SJSA1 (cell line): ENCODE measurements around the gene TDG. TPM values are rescaled to one million over a fixed set of nuclear protein-coding genes. Genes with fewer than 3 reads are reported as not detected.
"Not testable (repeated sequence)": the region's sequence is repeated elsewhere in the genome, so short reads cannot be mapped to it uniquely, and the experiment has no call there.

ENCODE experiments used
- DNase-seq, 2 experiments: peaks; one replicate each; pipeline ENCODE4 v3.0.0-alpha.2; 2015 to 2020; ENCODE audit warnings: low spot score in 2 of 2, low read depth in 1 of 2
- H3K27ac ChIP-seq: fragments of 250-450 bp; sonication (Bioruptor Pico); 2 replicates; pipeline ENCODE4 v1.5.1; 2020; ENCODE audit warnings: mild to moderate bottlenecking, moderate library complexity
- H3K27me3 ChIP-seq: fragments of 250-450 bp; sonication (Bioruptor Pico); replicated peaks from 2 replicates; pipeline ENCODE4 v1.5.1; 2020; ENCODE audit warnings: mild to moderate bottlenecking, moderate library complexity
- H3K36me3 ChIP-seq: fragments of 250-450 bp; sonication (Bioruptor Pico); 2 replicates; pipeline ENCODE4 v1.5.1; 2020; ENCODE audit warnings: mild to moderate bottlenecking
- H3K4me1 ChIP-seq: fragments of 250-450 bp; sonication (Bioruptor Pico); replicated peaks from 2 replicates; pipeline ENCODE4 v1.6.1; 2021; ENCODE audit warnings: mild to moderate bottlenecking
- H3K4me3 ChIP-seq: fragments of 250-450 bp; sonication (Bioruptor Pico); 2 replicates; pipeline ENCODE4 v1.5.1; 2020; ENCODE audit warnings: mild to moderate bottlenecking
- H3K9me3 ChIP-seq: fragments of 250-450 bp; sonication (Bioruptor Pico); replicated peaks from 2 replicates; pipeline ENCODE4 v1.5.1; 2020; ENCODE audit warnings: mild to moderate bottlenecking
- total RNA-seq: library from RNA; depleted of rRNA; stranded (reverse); fragments of >200 nt; shearing (Covaris generic); gene quantifications from 2 replicates; pipeline ENCODE4 v1.2.3, GENCODE V29; 2014; rRNA removed

TDG gene
- total RNA-seq, 1 experiment from 2014 or later, result 67.9 TPM

GRCh38 chr12:104021862-104022261 lies 56.2 kb downstream of the TDG start:
- H3K27ac ChIP-seq, DNase-seq, H3K4me3 ChIP-seq, H3K36me3 ChIP-seq, H3K4me1 ChIP-seq, H3K9me3 ChIP-seq, H3K27me3 ChIP-seq: not testable (repeated sequence)

GRCh38 chr12:104022786-104023185 lies 57.1 kb downstream of the TDG start:
- no peaks in the 10 kb centered on the region for H3K27me3 ChIP-seq
- DNase-seq, result no peak

GRCh38 chr12:104023710-104024109 lies 58.0 kb downstream of the TDG start:
- DNase-seq, result no peak
- Histone ChIP-seq H3K4me1 (no peaks in the 10 kb centered on the region), H3K9me3 (no peaks in the 10 kb centered on the region; the same call in 1 of the 2 replicates), H3K27me3 (no peaks in the 10 kb centered on the region), H3K4me3 (no peak overlapping the region), H3K27ac (no peak overlapping the region), H3K36me3 (no peaks in the 10 kb centered on the region)

More at GRCh38 chr12:104022786-104023185, 57.1 kb downstream of the TDG start:
- Histone ChIP-seq H3K27ac (no peak overlapping the region), H3K9me3 (no peaks in the 10 kb centered on the region; the same call in 1 of the 2 replicates), H3K36me3 (no peaks in the 10 kb centered on the region), H3K4me1 (no peaks in the 10 kb centered on the region), H3K4me3 (no peak overlapping the region)

- H3K27me3 ChIP-seq, result no peaks in the 10 kb centered on the region
- no peaks in the 10 kb centered on the region for H3K4me1 ChIP-seq
- no peaks in the 10 kb centered on the region; the same call in 1 of the 2 replicates for H3K9me3 ChIP-seq
- no peak overlapping the region for H3K4me3 ChIP-seq
- no peak for DNase-seq
- H3K27ac ChIP-seq, result no peak overlapping the region
- no peaks in the 10 kb centered on the region for H3K36me3 ChIP-seq
Observed at GRCh38 chr12:104024348-104024747, 58.7 kb downstream of the TDG start.

GRCh38 chr12:104025771-104026170 lies 60.1 kb downstream of the TDG start:
- Histone ChIP-seq H3K9me3 (no peaks in the 10 kb centered on the region; the same call in 1 of the 2 replicates), H3K27ac (no peak overlapping the region), H3K4me3 (no peak overlapping the region), H3K27me3 (no peaks in the 10 kb centered on the region), H3K36me3 (no peaks in the 10 kb centered on the region), H3K4me1 (no peaks in the 10 kb centered on the region)
- no peak for DNase-seq

GRCh38 chr12:104026841-104027599 lies 61.3 kb downstream of the TDG start:
- Histone ChIP-seq H3K9me3 (no peaks in the 10 kb centered on the region; the same call in 1 of the 2 replicates), H3K27ac (no peak overlapping the region), H3K27me3 (no peaks in the 10 kb centered on the region), H3K4me1 (no peaks in the 10 kb centered on the region), H3K4me3 (no peak overlapping the region), H3K36me3 (no peaks in the 10 kb centered on the region)
- DNase-seq, result no peak

GRCh38 chr12:104030596-104030995 lies 64.9 kb downstream of the TDG start:
- H3K4me3 ChIP-seq, H3K36me3 ChIP-seq, H3K27ac ChIP-seq, H3K4me1 ChIP-seq, H3K27me3 ChIP-seq, H3K9me3 ChIP-seq, DNase-seq: not testable (repeated sequence)

GRCh38 chr12:104036143-104036542 lies 70.5 kb downstream of the TDG start:
- H3K36me3 ChIP-seq, H3K9me3 ChIP-seq, DNase-seq, H3K27me3 ChIP-seq, H3K4me3 ChIP-seq, H3K27ac ChIP-seq, H3K4me1 ChIP-seq: not testable (repeated sequence)

Other genes starting within 250 kb of the TDG start
- gene NT5DC3, start 124.6 kb upstream of the TDG start, total RNA-seq, result 7.0 and 15.4 TPM in 2 replicates
- 682 and 975 TPM in 2 replicates for gene HSP90B1, start 35.5 kb upstream of the TDG start, total RNA-seq
- gene GLT8D2, start 84.3 kb downstream of the TDG start, total RNA-seq, result 40.1 and 47.6 TPM in 2 replicates
- 27.0 and 29.8 TPM in 2 replicates for gene HCFC2, start 98.7 kb downstream of the TDG start, total RNA-seq
- 29.5 and 35.9 TPM in 2 replicates for gene NFYB, start 172.3 kb downstream of the TDG start, total RNA-seq
- 294 and 378 TPM in 2 replicates for gene TXNRD1, start 249.9 kb downstream of the TDG start, total RNA-seq